ENCODE measurements around the gene APRT.
"Not testable (repeated sequence)": the region's sequence is repeated elsewhere in the genome, so short reads cannot be mapped to it uniquely, and the experiment has no call there.

APRT gene

GRCh38 chr16:88842308-88842756 is 30.6 kb upstream of the APRT start:
- no peak for DNase-seq (ENCODE audit: low read depth)

DNA sequence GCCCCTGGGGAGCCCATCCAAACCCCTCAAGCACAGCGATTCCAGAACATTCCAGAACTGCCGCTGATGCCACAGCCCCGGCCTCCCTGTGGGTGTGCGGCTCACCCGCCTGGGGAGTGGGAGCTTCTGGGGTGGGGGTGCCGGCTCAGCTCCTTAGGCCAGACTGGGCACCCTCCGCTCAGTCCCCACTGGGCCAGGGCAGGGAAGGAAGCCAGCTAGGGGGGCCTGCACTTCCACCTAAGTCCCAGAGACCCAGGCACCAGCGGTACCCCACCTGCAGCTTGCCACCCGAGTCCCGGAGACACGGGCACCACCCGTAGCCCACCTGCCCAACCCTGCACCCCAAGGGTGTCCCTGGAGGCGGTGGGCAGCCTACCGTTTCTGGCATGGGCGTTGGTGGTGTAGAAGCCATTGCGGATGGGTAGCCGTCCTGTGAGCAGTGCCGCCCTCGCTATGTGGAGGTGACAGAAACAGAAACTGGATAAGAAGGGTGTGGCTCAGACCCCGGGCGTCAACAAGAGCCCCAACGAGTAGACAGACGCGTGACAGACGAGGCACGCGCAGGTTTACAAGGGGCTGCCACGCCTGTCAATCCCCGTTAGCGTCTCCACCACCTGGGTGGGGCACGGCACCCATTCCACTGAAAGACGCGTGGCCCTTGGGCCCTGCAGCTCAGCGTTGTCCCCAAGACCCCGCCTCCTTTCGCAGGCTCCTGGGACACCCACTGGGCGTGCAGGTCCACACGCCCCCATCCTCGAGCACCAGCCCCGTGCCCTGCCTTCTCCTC is 30.0 kb upstream of the APRT start:
- no peak for DNase-seq (ENCODE audit: low read depth)

DNA sequence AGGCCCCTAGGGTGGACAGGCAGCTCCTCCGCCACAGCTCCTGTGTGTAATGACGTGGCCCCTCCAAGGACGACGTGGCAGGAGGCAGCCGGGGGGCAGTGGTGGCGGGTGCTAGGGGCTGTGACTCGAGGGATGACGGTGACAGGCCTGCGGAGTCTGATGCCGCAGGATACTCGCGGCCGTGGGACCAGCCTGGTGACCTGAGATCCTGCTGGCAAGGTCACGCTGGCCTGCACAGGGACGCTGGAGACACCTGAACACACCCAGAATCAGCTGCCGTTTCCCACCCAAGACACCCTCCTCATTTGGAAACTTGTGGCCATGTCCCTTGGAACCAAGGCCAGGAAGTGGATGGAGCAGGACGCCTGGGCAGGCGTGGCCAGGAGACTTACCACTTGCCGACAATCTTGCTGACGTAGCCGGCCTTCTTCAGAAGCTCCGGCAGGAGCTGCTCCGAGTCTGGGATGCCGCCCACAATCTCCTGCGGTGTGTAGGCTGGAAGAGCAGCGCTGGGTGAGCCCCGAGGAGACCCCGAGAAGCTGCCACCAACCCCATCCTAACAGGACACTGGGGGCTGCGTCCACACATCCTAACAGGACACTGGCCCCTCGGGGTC is 29.0 kb upstream of the APRT start:
- DNase-seq (ENCODE audit: low read depth) = no peak

DNA sequence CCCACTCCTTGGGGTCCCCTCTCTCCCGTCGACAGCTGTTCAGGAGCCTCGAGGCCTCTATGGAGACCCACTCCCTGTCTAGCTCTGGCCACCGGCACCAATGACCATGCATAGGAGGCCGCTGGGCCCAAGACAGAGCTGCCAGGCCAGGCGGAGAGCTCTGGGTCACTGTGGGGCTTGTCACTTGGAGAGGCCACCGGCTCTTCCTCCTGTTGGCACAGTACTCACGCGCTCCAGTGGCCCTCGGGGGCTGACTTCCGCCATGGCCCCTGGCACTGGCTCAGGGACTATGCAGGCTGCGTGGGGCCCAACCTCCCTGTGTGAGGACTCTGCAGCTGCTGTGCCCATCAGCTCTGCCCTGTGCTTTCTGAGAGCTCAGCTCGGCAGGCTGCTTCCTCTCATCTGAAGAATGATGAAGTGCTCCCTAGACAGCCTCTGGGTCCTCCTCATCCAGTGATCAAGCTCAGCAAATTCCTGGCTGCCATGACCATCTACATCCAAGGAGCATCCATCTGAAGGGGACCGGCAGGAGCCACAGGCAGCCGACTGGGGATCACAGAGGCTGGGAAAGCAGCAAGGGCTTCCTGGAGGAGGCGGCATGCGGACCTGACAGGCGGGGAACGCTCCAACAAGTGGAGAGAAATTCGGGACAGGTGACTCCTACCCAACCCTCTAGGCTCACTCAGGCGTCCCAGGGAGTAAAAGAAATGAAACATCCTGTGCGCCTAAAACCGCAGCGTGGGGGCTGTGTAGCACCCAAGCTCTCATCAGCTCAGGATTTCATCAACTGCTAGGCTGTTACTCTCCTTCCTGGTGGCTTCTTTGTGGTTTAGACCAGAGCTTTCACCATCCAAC is 28.2 kb upstream of the APRT start:
- no peak for DNase-seq (ENCODE audit: low read depth)

GRCh38 chr16:88839026-88839529 is 27.4 kb upstream of the APRT start:
- DNase-seq (ENCODE audit: low read depth) = no peak

DNA sequence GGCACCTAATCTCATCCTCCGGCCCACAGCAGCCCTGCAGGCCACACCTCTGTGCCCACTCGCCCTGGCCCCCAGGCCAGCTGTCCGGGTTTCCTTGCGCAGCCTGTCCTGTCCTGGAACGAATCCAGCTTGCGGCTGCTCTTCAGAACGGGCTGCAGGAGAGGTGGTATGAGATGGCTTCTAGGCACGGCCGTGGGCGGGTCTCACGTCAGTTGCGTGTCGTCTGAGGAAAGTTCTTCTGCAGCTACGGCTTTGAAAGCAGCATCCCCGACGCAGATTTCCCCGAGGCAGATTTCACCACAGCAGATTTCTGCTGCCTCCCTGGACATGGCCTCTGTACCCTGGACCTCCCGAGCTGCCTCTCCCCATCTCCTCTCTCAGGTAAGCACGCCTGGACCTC is 26.8 kb upstream of the APRT start:
- no peak for DNase-seq (ENCODE audit: low read depth)

DNA sequence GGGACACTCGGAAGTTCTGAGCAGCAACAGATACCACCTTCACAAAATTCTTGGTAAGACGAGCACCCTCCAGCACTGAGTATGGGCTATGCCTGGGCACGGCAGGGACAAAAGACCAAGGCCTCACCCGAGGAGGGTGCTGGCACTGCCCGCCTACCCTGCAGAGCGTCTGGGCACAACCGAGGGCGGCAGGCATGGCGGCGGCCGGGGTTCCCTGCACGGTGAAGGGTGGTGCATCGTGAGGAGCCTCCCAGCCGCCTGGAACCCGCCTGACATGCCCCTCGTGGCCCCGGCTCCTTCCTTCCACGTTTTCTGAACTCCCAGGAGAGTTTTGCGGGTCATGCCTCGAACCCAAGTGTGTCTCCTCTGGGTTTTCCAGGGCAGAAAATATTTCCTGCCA is 26.1 kb upstream of the APRT start:
- DNase-seq (ENCODE audit: low read depth) = no peak

GRCh38 chr16:88836791-88837190 is 25.1 kb upstream of the APRT start:
- no peak for DNase-seq (ENCODE audit: low read depth)

DNA sequence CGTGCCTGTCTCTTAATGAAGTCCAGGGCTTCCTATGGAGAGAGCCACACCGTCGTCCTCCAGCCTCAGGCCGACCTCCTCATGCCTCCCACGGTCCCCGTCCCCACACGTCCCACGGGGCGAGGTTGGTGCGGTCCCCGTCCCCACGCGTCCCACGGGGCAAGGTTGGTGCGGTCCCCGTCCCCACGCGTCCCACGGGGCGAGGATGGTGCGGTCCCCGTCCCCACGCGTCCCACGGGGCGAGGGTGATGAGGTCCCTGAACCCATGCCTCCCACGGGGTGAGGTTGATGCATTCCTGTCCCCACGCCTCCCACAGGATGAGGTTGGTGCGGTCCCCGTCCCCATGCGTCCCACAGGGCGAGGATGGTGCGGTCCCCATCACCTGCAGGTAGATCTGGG is 24.1 kb upstream of the APRT start:
- no peak for DNase-seq (ENCODE audit: low read depth)

DNA sequence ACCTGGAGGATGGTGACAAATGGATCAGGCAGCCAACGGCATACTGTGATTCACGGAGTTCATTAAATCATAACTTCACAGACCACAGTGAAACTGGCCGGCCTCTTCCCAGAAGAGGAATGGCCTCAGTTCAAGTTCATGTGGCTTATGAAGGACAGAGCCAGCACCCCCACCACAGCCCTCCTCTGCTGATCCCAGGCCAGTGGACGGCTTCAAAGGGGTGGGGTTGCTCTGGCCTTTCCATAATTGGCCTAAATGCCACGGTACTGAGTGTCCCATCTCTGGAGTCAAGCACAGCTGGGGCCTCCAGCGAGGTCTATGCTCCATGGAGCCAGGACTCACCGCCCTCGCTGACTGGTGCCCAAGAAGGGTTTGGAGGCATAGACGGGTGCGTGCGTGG is 23.7 kb upstream of the APRT start:
- DNase-seq (ENCODE audit: low read depth) = no peak

- DNase-seq (ENCODE audit: low read depth) = no peak
Measured at GRCh38 chr16:88834670-88835069, 22.9 kb upstream of the APRT start.

DNA sequence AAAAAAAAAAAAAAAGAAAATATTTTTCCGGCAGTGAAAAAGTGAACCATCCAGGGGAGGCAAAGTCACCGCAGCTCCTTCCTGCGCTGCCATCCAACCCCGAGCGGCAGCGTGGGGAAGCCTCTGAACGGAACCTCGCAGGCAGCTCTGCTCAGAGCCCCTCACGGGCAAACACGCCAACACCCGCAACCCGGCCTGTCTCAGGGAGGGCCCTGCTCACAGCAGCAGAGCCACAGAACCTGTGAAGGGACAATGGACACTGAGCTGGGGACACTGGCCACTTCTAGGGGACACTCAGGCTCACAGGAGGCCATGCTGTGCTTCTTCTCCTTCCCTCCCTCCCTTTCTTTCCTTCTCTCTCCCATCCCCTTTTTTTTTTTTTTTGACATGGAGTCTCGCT is 21.4 kb upstream of the APRT start:
- DNase-seq (ENCODE audit: low read depth) = no peak

DNA sequence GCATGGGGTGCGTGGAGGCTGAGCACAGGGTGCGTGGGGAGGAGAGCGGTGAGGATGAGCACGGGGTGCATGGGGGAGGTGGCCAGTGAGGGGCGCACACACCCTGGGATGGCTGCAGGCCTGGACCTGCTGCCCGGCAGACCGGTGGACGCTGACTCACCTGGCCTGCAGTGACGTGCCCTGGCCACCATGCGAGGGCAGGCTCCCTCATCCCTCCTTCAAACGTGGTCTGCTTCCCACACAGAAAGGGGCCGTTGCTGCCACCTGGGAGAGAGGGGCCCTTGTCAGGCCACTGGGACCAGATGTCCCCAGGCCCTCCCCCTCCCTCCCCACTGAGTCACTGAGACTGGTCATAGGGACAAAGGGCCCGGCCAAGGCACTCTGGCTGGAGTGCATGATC is 20.1 kb upstream of the APRT start:
- DNase-seq (ENCODE audit: low read depth) = no peak

- DNase-seq (ENCODE audit: low read depth) = no peak
Measured at GRCh38 chr16:88830783-88831182, 19.1 kb upstream of the APRT start.

- DNase-seq (ENCODE audit: low read depth) = no peak
Measured at GRCh38 chr16:88830258-88830657, 18.5 kb upstream of the APRT start.

- no peak for DNase-seq (ENCODE audit: low read depth)
Measured at GRCh38 chr16:88828711-88829110, 17.0 kb upstream of the APRT start.

DNA sequence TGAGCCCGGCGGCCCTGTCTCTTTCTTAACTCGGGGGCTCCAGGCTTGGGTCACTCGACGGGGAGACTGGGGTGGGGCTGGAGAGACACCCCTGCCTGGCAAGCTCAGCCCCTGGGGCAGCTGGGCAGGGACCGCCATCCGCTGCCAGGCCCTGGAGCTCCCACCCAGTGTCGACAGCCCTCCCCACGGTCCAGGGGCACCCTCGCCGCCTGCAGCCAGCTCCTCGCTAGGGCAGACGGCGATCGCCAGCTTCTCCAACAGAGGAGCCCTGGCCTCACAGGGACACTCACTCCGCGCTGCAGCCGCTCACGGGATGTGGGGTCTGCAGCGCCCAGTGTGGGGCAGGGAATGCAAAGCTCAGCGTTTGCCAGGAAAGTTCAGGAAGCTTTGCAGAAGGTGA is 16.0 kb upstream of the APRT start:
- no peak for DNase-seq (ENCODE audit: low read depth)

GRCh38 chr16:88826070-88826840 is 14.5 kb upstream of the APRT start:
- no peak for DNase-seq (ENCODE audit: low read depth)

- no peak for DNase-seq (ENCODE audit: low read depth)
Measured at GRCh38 chr16:88825146-88825545, 13.4 kb upstream of the APRT start.

GRCh38 chr16:88824256-88825077 is 12.7 kb upstream of the APRT start:
- no peak for DNase-seq (ENCODE audit: low read depth)

DNA sequence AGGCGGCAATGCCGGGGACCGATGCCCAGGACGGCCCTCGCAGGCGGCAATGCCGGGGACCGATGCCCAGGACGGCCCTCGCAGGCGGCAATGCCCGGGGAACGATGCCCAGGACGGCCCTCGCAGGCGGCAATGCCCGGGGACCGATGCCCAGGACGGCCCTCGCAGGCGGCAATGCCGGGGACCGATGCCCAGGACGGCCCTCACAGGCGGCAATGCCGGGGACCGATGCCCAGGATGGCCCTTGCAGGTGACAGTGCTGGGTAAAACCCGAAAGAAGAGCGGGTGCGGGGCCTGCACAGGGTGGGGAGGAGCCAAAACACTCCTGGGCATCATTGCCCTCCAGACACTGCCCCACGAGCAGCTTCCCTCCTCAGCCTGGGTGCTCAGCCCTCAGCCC is 11.9 kb upstream of the APRT start:
- DNase-seq (ENCODE audit: low read depth) = not testable (repeated sequence)
